Hepatic stellate cell (primary cell): ENCODE measurements around the gene CORO7.
A peak's percentile ranks its signal among the peaks of the same experiment; 100 is the strongest.

ENCODE experiments used
- DNase-seq: peaks from one replicate; pipeline ENCODE4 v3.0.0; 2011; ENCODE audit warnings: low spot score

The CORO7 gene

GRCh38 chr16:4416200-4417032 lies at the start of gene CORO7:
Gene CORO7, minus strand, starts transcription at chr16:4416596. Its CDS starts 78 bp downstream, at chr16:4416518.
- peak; percentile 93 for DNase-seq

GRCh38 chr16:4463522-4464163 lies 47.2 kb upstream of the CORO7 start:
- DNase-seq, result no peak

GRCh38 chr16:4461250-4462085 lies 45.1 kb upstream of the CORO7 start:
- no peak for DNase-seq

GRCh38 chr16:4460936-4461249 lies 44.5 kb upstream of the CORO7 start:
- no peak for DNase-seq

- DNase-seq, result no peak
These were observed 39.6 kb upstream of the CORO7 start for GRCh38 chr16:4455951-4456350.

- no peak for DNase-seq
These were observed 38.7 kb upstream of the CORO7 start for GRCh38 chr16:4455081-4455480.

- no peak for DNase-seq
These were observed 38.2 kb upstream of the CORO7 start for GRCh38 chr16:4454623-4455022.

- DNase-seq, result no peak
These were observed 36.3 kb upstream of the CORO7 start for GRCh38 chr16:4452674-4453073.

GRCh38 chr16:4450931-4451519 lies 34.6 kb upstream of the CORO7 start:
- DNase-seq, result no peak

- no peak for DNase-seq
These were observed 34.0 kb upstream of the CORO7 start for GRCh38 chr16:4450430-4450829.

- no peak for DNase-seq
These were observed 27.6 kb upstream of the CORO7 start for GRCh38 chr16:4443986-4444385.

- DNase-seq, result no peak
These were observed 26.9 kb upstream of the CORO7 start for GRCh38 chr16:4443271-4443670.

- DNase-seq, result no peak
These were observed 26.0 kb upstream of the CORO7 start for GRCh38 chr16:4442371-4442770.

- DNase-seq, result no peak
These were observed 21.0 kb upstream of the CORO7 start for GRCh38 chr16:4437366-4437765.

- no peak for DNase-seq
These were observed 19.1 kb upstream of the CORO7 start for GRCh38 chr16:4435337-4436067.

GRCh38 chr16:4433914-4434787 lies 17.8 kb upstream of the CORO7 start:
- DNase-seq, result no peak

GRCh38 chr16:4433228-4433627 lies 16.8 kb upstream of the CORO7 start:
- DNase-seq, result no peak

- no peak for DNase-seq
These were observed 14.6 kb upstream of the CORO7 start for GRCh38 chr16:4431023-4431422.

GRCh38 chr16:4428500-4428899 lies 12.1 kb upstream of the CORO7 start:
- DNase-seq, result no peak

GRCh38 chr16:4426722-4427372 lies 10.5 kb upstream of the CORO7 start:
- DNase-seq, result no peak
